Uterus (tissue), 4 donors: ENCODE results near the gene USP16. TPM values are rescaled to one million over a fixed set of nuclear protein-coding genes. Genes with fewer than 3 reads are reported as not detected.

Source experiments
- DNase-seq, 2 donors: peaks; one replicate each; pipeline ENCODE4 v3.0.0-alpha.2; 2019 to 2020
- H3K27ac ChIP-seq, 2 donors: fragments of 200-600 bp; sonication (generic); 1 replicate in 1 of 2; 2 replicates in 1 of 2; pipeline ENCODE4 v1.5.1; 2016 to 2018
- H3K27me3 ChIP-seq, 2 donors: fragments of 200-600 bp; sonication (generic); one replicate each; pipeline ENCODE4 v1.5.1; 2018 to 2019; ENCODE audit warnings: control low read depth in 1 of 2
- H3K36me3 ChIP-seq, 2 donors: fragments of 200-600 bp; sonication (generic); one replicate each; pipeline ENCODE4 v1.5.1; 2019; ENCODE audit warnings: control low read depth in 1 of 2
- H3K4me1 ChIP-seq, 2 donors: fragments of 200-600 bp; sonication (generic); one replicate each; pipeline ENCODE4 v1.5.1; 2018 to 2019; ENCODE audit warnings: control low read depth in 1 of 2
- H3K4me3 ChIP-seq, 2 donors: fragments of 200-600 bp; sonication (generic); 1 replicate in 1 of 2; 2 replicates in 1 of 2; pipeline ENCODE4 v1.5.1; 2018 to 2019; ENCODE audit warnings: mild to moderate bottlenecking in 1 of 2
- H3K9me3 ChIP-seq, 2 donors: fragments of 200-600 bp; sonication (generic); one replicate each; pipeline ENCODE4 v1.5.1; 2019; ENCODE audit warnings: control low read depth in 1 of 2
- POLR2A ChIP-seq, 2 donors: fragments of 450-650 bp; IDR thresholded peaks; one replicate each; pipeline ENCODE4 v1.6.1; 2016; ENCODE audit warnings: antibody characterized with exemption in 2 of 2, mild to moderate bottlenecking in 1 of 2, moderate library complexity in 1 of 2
- intact Hi-C: fragments of 100-400 bp; cut with DNase I; formaldehyde crosslinking; loops from one replicate; pipeline ENCODE4 v1.15.1; 2023; ENCODE audit warnings: low total_unique reads
- total RNA-seq, 4 donors: library from RNA; depleted of rRNA in 3 of 4; stranded (reverse); fragments of >200 nt in 3 of 4; gene quantifications; one replicate each; pipeline versions ENCODE4 v1.1.0 to v1.2.4, GENCODE V29; 2014 to 2023
- TF ChIP-seq, protein P1 (sequence below), 4 experiments: fragments of 200-600 bp in 2 of 4; fragments of 450-650 bp in 2 of 4; sonication (generic) in 2 of 4; IDR thresholded peaks; one replicate each; pipeline ENCODE4 v1.5.1; 2016 to 2019; ENCODE audit warnings: antibody characterized with exemption in 4 of 4, mild to moderate bottlenecking in 2 of 4, moderate library complexity in 1 of 4
- donor health status: DM: yes; HTN: yes; CAD: no.

USP16 gene
- total RNA-seq, 4 donors from 2014 or later: 19.0 to 53.2 (median 44.4) TPM

DNA sequence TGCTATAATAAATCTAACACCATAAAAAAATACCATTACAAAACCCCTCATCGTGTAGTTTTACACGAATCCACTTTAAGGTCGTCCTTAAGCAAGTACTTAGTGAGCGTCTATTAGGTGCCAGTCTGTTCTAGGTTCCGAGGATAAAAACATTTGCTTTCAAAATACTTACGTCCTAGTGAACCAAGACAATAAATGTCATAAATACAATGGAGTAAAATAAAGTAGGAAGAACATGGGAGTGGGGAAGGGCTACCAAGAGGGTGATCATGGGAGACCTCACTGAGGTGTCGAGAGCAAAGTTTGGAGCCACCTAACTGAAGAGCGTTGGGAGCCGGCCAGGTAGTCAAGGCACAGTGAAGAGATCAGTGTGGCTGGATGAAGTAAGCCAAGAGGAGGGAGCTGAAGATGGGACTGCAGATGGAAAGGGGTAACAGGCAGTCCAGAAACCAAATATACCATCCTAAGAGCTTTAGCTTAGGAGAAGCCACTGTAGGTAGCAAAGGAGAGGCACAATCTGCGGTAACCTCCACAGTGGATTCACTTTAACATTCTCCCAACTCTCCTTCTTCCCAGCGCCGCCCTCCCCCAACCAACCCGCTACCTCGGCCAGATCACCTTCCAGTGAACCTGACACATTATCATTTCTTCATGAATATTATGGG lies 32.5 kb upstream of the USP16 start:
- peak overlapping the region; percentile 72 to 98 for H3K4me3 ChIP-seq
- no peaks in the 10 kb centered on the region for H3K9me3 ChIP-seq
- TF ChIP-seq, protein P1, sequence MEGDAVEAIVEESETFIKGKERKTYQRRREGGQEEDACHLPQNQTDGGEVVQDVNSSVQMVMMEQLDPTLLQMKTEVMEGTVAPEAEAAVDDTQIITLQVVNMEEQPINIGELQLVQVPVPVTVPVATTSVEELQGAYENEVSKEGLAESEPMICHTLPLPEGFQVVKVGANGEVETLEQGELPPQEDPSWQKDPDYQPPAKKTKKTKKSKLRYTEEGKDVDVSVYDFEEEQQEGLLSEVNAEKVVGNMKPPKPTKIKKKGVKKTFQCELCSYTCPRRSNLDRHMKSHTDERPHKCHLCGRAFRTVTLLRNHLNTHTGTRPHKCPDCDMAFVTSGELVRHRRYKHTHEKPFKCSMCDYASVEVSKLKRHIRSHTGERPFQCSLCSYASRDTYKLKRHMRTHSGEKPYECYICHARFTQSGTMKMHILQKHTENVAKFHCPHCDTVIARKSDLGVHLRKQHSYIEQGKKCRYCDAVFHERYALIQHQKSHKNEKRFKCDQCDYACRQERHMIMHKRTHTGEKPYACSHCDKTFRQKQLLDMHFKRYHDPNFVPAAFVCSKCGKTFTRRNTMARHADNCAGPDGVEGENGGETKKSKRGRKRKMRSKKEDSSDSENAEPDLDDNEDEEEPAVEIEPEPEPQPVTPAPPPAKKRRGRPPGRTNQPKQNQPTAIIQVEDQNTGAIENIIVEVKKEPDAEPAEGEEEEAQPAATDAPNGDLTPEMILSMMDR (IDR thresholded peaks at IDR 0.05): no peak
- no peak for TF ChIP-seq POLR2A (IDR thresholded peaks at IDR 0.05)
- no peaks in the 10 kb centered on the region for H3K27me3 ChIP-seq
- H3K36me3 ChIP-seq: no peaks in the 10 kb centered on the region
- DNase-seq: no peak
- no peaks in the 10 kb centered on the region for H3K4me1 ChIP-seq
- peak overlapping the region; percentile 70 to 94 for H3K27ac ChIP-seq
- intact Hi-C loops: no loop called here

DNA sequence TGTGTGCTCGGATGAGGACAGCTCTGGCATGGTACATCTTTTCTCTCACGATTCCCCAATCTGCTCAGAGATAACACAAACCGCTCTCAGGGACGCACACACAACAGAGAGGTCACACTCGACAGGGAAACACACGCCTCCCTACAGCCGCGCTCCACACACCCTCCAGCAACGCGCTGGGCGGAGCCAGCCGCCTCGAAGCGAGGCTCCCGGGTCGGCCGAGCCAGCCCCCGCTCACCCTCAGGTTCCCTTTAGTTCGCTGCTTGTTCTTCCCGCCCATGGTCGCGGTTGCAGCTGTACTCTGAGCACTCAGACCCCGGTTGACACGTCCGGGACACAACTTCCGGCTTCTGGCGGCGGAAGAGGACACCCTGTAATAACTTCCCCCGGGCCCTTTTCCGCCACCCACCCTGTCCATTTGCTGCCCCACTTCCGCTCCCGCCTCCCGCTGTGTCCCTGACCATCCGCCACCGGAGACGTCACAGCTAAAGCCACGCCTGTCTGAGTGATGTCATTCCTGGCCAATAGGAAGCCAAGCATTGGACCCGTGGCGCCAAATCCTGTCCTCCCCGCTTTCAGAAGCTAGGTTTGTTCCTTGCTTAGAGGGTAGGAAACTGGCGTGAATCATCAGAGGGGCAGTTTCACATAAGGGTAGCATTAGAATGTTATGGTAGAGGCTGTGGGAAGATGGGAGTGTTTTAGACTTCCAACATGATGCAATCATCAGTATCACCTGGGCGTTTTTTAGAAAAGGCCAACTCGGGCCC lies 31.8 kb upstream of the USP16 start, which contains the start of gene LTN1:
TSS of gene LTN1 (minus strand) at position 352 of the 767 bp plus-strand sequence. CDS start at position 280, 72 bp downstream.
- H3K27me3 ChIP-seq: no peaks in the 10 kb centered on the region
- no peaks in the 10 kb centered on the region for H3K36me3 ChIP-seq
- H3K4me3 ChIP-seq: peak within 1 kb of the TSS; percentile 72 to 98
- TF ChIP-seq, protein P1 (IDR thresholded peaks at IDR 0.05): peak in 1 of 4 experiments; percentile 28
- peak; percentile 43 to 66 for TF ChIP-seq POLR2A (IDR thresholded peaks at IDR 0.05)
- peak; percentile 99 for DNase-seq
- intact Hi-C loops: no loop called here
- H3K4me1 ChIP-seq: no peaks in the 10 kb centered on the region
- no peaks in the 10 kb centered on the region for H3K9me3 ChIP-seq
- H3K27ac ChIP-seq: peak within 1 kb of the TSS; percentile 70 to 94

- Histone ChIP-seq H3K9me3 (no peaks in the 10 kb centered on the region), H3K36me3 (no peaks in the 10 kb centered on the region), H3K27me3 (no peaks in the 10 kb centered on the region), H3K27ac (peak overlapping the region; percentile 70 to 94), H3K4me3 (peak overlapping the region; percentile 72 to 98), H3K4me1 (no peaks in the 10 kb centered on the region)
- no peak for DNase-seq
- intact Hi-C loops: no loop called here
- no peak for TF ChIP-seq POLR2A (IDR thresholded peaks at IDR 0.05)
- TF ChIP-seq, protein P1 (IDR thresholded peaks at IDR 0.05): no peak
Observed at GRCh38 chr21:28993293-28993629, 31.2 kb upstream of the USP16 start.

DNA sequence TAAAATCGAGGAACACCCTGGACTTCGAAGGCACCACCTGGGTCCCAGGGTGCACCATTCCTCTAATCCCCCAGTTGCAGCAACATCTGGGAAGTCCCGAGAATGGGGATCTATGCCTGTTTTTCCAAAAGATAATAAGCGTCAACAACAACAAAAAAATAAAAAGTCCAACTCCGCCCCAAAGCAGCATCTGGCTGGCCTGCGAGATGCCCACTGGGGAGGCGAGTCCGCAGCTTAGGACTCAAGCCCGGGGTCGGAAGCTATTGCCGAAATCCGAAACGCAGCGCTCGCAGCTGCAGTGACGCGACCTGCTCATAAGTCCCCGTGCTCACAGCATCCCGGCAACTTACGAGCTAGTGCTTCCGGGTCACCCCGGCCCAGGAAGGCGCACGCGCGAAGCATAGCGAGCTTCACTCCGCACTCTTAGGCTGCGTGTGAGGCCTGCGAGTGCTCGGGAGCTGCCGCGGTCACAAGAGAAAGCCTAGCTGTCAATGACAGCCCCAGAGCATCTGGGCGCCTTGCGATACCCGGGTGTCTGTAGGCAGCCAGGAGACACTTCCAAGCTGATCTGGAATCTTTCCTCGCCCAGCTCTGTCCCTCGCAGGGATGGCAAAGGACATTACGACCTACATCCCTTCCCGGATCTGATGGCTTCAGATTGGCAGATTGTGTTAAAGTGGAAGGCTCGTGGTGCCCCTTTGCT lies 21.9 kb upstream of the USP16 start:
- Histone ChIP-seq H3K4me1 (no peaks in the 10 kb centered on the region), H3K27ac (peak overlapping the region; percentile 94 to 95), H3K27me3 (no peaks in the 10 kb centered on the region), H3K4me3 (peak overlapping the region; percentile 66 to 78), H3K36me3 (no peaks in the 10 kb centered on the region), H3K9me3 (no peaks in the 10 kb centered on the region)
- TF ChIP-seq, protein P1 (IDR thresholded peaks at IDR 0.05): no peak
- peak; percentile 84 to 94 for TF ChIP-seq POLR2A (IDR thresholded peaks at IDR 0.05)
- intact Hi-C loops: no loop called here
- peak; percentile 95 to 96 for DNase-seq
